Stimulated activated CD4-positive, alpha-beta T cell treated with anti-CD3 and anti-CD28 coated beads, TNF-alpha, amount 100 ng/mL, for 24 hours (primary cell): ENCODE data around the gene SPINK1.
"Not testable (repeated sequence)": the region's sequence is repeated elsewhere in the genome, so short reads cannot be mapped to it uniquely, and the experiment has no call there.

Experiments used
- DNase-seq, 3 experiments: peaks; one replicate each; pipeline ENCODE4 v3.0.0-alpha.2; 2020; ENCODE audit warnings: low read depth in 3 of 3

Gene SPINK1

GRCh38 chr5:147831465-147831864, at the start of gene SPINK1:
Gene SPINK1, minus strand, starts transcription at chr5:147831671. Its CDS starts 94 bp downstream, at chr5:147831577.
- no peak for DNase-seq

- no peak for DNase-seq
These were observed 49.0 kb upstream of the SPINK1 start for GRCh38 chr5:147880487-147880886.

- DNase-seq: no peak
These were observed 48.3 kb upstream of the SPINK1 start for GRCh38 chr5:147879784-147880183.

- DNase-seq: no peak
These were observed 46.7 kb upstream of the SPINK1 start, which contains the start of gene SCGB3A2 for GRCh38 chr5:147878066-147878759. Gene SCGB3A2, plus strand, starts transcription at chr5:147878711. Its CDS starts 93 bp downstream, at chr5:147878804.

- no peak for DNase-seq
These were observed 45.2 kb upstream of the SPINK1 start for GRCh38 chr5:147876626-147877025.

- DNase-seq: no peak
These were observed 44.7 kb upstream of the SPINK1 start for GRCh38 chr5:147876141-147876540.

GRCh38 chr5:147874910-147875367, 43.5 kb upstream of the SPINK1 start:
- DNase-seq: no peak

GRCh38 chr5:147874118-147874875, 42.8 kb upstream of the SPINK1 start:
- DNase-seq: not testable (repeated sequence)

- not testable (repeated sequence) for DNase-seq
These were observed 41.4 kb upstream of the SPINK1 start for GRCh38 chr5:147872744-147873435.

GRCh38 chr5:147871980-147872549, 40.6 kb upstream of the SPINK1 start:
- not testable (repeated sequence) for DNase-seq

- not testable (repeated sequence) for DNase-seq
These were observed 38.4 kb upstream of the SPINK1 start for GRCh38 chr5:147869892-147870291.

GRCh38 chr5:147869112-147869511, 37.6 kb upstream of the SPINK1 start:
- no peak for DNase-seq

- DNase-seq: no peak
These were observed 32.1 kb upstream of the SPINK1 start for GRCh38 chr5:147863454-147864158.

- no peak for DNase-seq
These were observed 29.2 kb upstream of the SPINK1 start for GRCh38 chr5:147860641-147861025.

GRCh38 chr5:147859962-147860640, 28.6 kb upstream of the SPINK1 start:
- no peak for DNase-seq

GRCh38 chr5:147858565-147858964, 27.1 kb upstream of the SPINK1 start:
- DNase-seq: no peak

- DNase-seq: peak in 2 of 3 experiments; percentile 5 to 16
These were observed 26.0 kb upstream of the SPINK1 start for GRCh38 chr5:147857302-147858129.

GRCh38 chr5:147856801-147857200, 25.3 kb upstream of the SPINK1 start:
- DNase-seq: no peak

GRCh38 chr5:147855774-147856069, 24.3 kb upstream of the SPINK1 start:
- DNase-seq: no peak
